Measurements from ENCODE around the gene ALX3. TPM values are rescaled to one million over a fixed set of nuclear protein-coding genes. Genes with fewer than 3 reads are reported as not detected.

Gene ALX3
- polyA plus RNA-seq, 1 donor (not counting 4 experiments of a cell fraction or from before 2014, with no cell fraction given): not detected

GRCh38 chr1:110074166-110074565, 3.7 kb upstream of the ALX3 start:
- no peaks in the 10 kb centered on the region for H3K36me3 ChIP-seq (ENCODE audit: control insufficient read depth in 2 of 2, extremely low read depth in 1 of 2, insufficient read depth in 2 of 2, low read length in 2 of 2)
- no peaks in the 10 kb centered on the region for H3K4me1 ChIP-seq (ENCODE audit: control insufficient read depth, extremely low read depth, insufficient read depth, low read length)
- no peaks in the 10 kb centered on the region for H3K9me3 ChIP-seq (ENCODE audit: control insufficient read depth, low read depth, low read length)
- no peak for FAIRE-seq
- dilution Hi-C loops (cut with MboI; ENCODE audit: extremely low pct_ligation_motif_present, low sequenced_read_pairs): no loop called here
- H3K27ac ChIP-seq (ENCODE audit: control insufficient read depth, insufficient read depth, low read length): no peak overlapping the region
- H3K9me1 ChIP-seq (ENCODE audit: control insufficient read depth, extremely low read depth, insufficient read depth, low read length): no peaks in the 10 kb centered on the region
- H3K27me3 ChIP-seq (ENCODE audit: control insufficient read depth, extremely low read depth, insufficient read depth, low read length): peaks cover 58% of the 10 kb centered on the region
- no peak overlapping the region for H3K9ac ChIP-seq (ENCODE audit: control insufficient read depth, extremely low read depth, insufficient read depth, low read length)
- H4K20me1 ChIP-seq (ENCODE audit: control insufficient read depth, extremely low read depth, insufficient read depth, low read length): no peaks in the 10 kb centered on the region
- TF ChIP-seq EZH2 (IDR thresholded peaks at IDR 0.05; ENCODE audit: low read length): no peak
- TF ChIP-seq CTCF (optimal IDR thresholded peaks at IDR 0.05 in 1 of 3, IDR thresholded peaks at IDR 0.05 in 1 of 3, conservative IDR thresholded peaks at IDR 0.05 in 1 of 3; ENCODE audit: extremely low read depth in 1 of 3, insufficient read depth in 2 of 3, low read length in 3 of 3): no peak
- H2AFZ ChIP-seq (ENCODE audit: control insufficient read depth, low read length): no peak overlapping the region
- no peak overlapping the region for H3K4me3 ChIP-seq (ENCODE audit: control insufficient read depth in 2 of 3, extremely low read depth in 1 of 3, insufficient read depth in 2 of 3, low read depth in 1 of 3, low read length in 3 of 3)
- no peaks in the 10 kb centered on the region for H3K79me2 ChIP-seq (ENCODE audit: control insufficient read depth, insufficient read depth, low read length)
- no peak for DNase-seq (ENCODE audit: low read depth, low spot score)
- no peak overlapping the region for H3K4me2 ChIP-seq (ENCODE audit: control insufficient read depth, extremely low read depth, insufficient read depth, low read depth, low read length)

- Histone ChIP-seq H3K4me2 (ENCODE audit: control insufficient read depth, extremely low read depth, insufficient read depth, low read depth, low read length) (no peak overlapping the region), H3K9me1 (ENCODE audit: control insufficient read depth, extremely low read depth, insufficient read depth, low read length) (no peaks in the 10 kb centered on the region), H3K79me2 (ENCODE audit: control insufficient read depth, insufficient read depth, low read length) (no peaks in the 10 kb centered on the region), H3K4me1 (ENCODE audit: control insufficient read depth, extremely low read depth, insufficient read depth, low read length) (no peaks in the 10 kb centered on the region), H3K4me3 (ENCODE audit: control insufficient read depth in 2 of 3, extremely low read depth in 1 of 3, insufficient read depth in 2 of 3, low read depth in 1 of 3, low read length in 3 of 3) (no peak overlapping the region), H3K9me3 (ENCODE audit: control insufficient read depth, low read depth, low read length) (peaks cover 9% of the 10 kb centered on the region), H3K9ac (ENCODE audit: control insufficient read depth, extremely low read depth, insufficient read depth, low read length) (no peak overlapping the region), H4K20me1 (ENCODE audit: control insufficient read depth, extremely low read depth, insufficient read depth, low read length) (no peaks in the 10 kb centered on the region), H3K27me3 (ENCODE audit: control insufficient read depth, extremely low read depth, insufficient read depth, low read length) (peaks cover 74% of the 10 kb centered on the region), H3K27ac (ENCODE audit: control insufficient read depth, insufficient read depth, low read length) (no peak overlapping the region), H3K36me3 (ENCODE audit: control insufficient read depth in 2 of 2, extremely low read depth in 1 of 2, insufficient read depth in 2 of 2, low read length in 2 of 2) (no peaks in the 10 kb centered on the region), H2AFZ (ENCODE audit: control insufficient read depth, low read length) (no peak overlapping the region)
- no peak for DNase-seq (ENCODE audit: low read depth, low spot score)
- TF ChIP-seq EZH2 (IDR thresholded peaks at IDR 0.05; ENCODE audit: low read length): no peak
- TF ChIP-seq CTCF (optimal IDR thresholded peaks at IDR 0.05 in 1 of 3, IDR thresholded peaks at IDR 0.05 in 1 of 3, conservative IDR thresholded peaks at IDR 0.05 in 1 of 3; ENCODE audit: extremely low read depth in 1 of 3, insufficient read depth in 2 of 3, low read length in 3 of 3): no peak
- dilution Hi-C loops (cut with MboI; ENCODE audit: extremely low pct_ligation_motif_present, low sequenced_read_pairs): no loop called here
- no peak for FAIRE-seq
These were observed 196 bp downstream of the ALX3 start for GRCh38 chr1:110070282-110070669.

All from keratinocyte (primary cell).